ENCODE measurements around the gene CDK2AP2. TPM values are rescaled to one million over a fixed set of nuclear protein-coding genes. Genes with fewer than 3 reads are reported as not detected.

Gene CDK2AP2
- total RNA-seq, 2 experiments from 2014 or later, result 53.5 to 55.5 TPM

GRCh38 chr11:67545280-67545679 is 37.3 kb upstream of the CDK2AP2 start:
- H3K27ac Mint-ChIP-seq, result no peak overlapping the region
- ChIA-PET CTCF (interaction anchor here (1.9 kb wide), 1 partner anchor 9 kb away, joined by 7 read pairs; no protein-coding TSS in a partner anchor), POLR2A (interaction anchor here (1.0 kb wide), 1 partner anchor 24 kb away, joined by 3 read pairs; no protein-coding TSS in a partner anchor)
- no peaks in the 10 kb centered on the region for H3K4me1 Mint-ChIP-seq (ENCODE audit: low read depth)
- no peak for ATAC-seq
- H3K27me3 Mint-ChIP-seq, result no peaks in the 10 kb centered on the region
- no peak overlapping the region for H3K4me3 Mint-ChIP-seq
- H3K9me3 Mint-ChIP-seq, result no peaks in the 10 kb centered on the region
- H3K36me3 Mint-ChIP-seq (ENCODE audit: low read depth), result no peaks in the 10 kb centered on the region
- TF ChIP-seq CTCF (IDR thresholded peaks at IDR 0.05), result no peak
- intact Hi-C loops (cut with micrococcal nuclease), result no loop called here
- no peak for DNase-seq

- H3K9me3 Mint-ChIP-seq, result no peaks in the 10 kb centered on the region
- no peak overlapping the region for H3K4me3 Mint-ChIP-seq
- no peaks in the 10 kb centered on the region for H3K36me3 Mint-ChIP-seq (ENCODE audit: low read depth)
- DNase-seq, result no peak
- intact Hi-C loops (cut with micrococcal nuclease), result no loop called here
- ChIA-PET POLR2A (interaction anchor here (0.6 to 1.0 kb wide), 2 partner anchors 25 to 202 kb away, joined by 3 read pairs; no protein-coding TSS in a partner anchor), CTCF (interaction anchor here (1.9 kb wide), 1 partner anchor 8 kb away, joined by 7 read pairs; no protein-coding TSS in a partner anchor)
- no peaks in the 10 kb centered on the region for H3K27me3 Mint-ChIP-seq
- TF ChIP-seq CTCF (IDR thresholded peaks at IDR 0.05), result no peak
- no peak for ATAC-seq
- H3K4me1 Mint-ChIP-seq (ENCODE audit: low read depth), result no peaks in the 10 kb centered on the region
- no peak overlapping the region for H3K27ac Mint-ChIP-seq
These were observed 36.8 kb upstream of the CDK2AP2 start for GRCh38 chr11:67544616-67545242.

GRCh38 chr11:67543585-67543984 is 35.6 kb upstream of the CDK2AP2 start:
- no peaks in the 10 kb centered on the region for H3K4me1 Mint-ChIP-seq (ENCODE audit: low read depth)
- intact Hi-C loops (cut with micrococcal nuclease), result no loop called here
- POLR2A ChIA-PET, result interaction anchor here (1.0 kb wide), 1 partner anchor 8 kb away, joined by 3 read pairs; no protein-coding TSS in a partner anchor

GRCh38 chr11:67542971-67543370 is 35.0 kb upstream of the CDK2AP2 start:
- intact Hi-C loops (cut with micrococcal nuclease), result no loop called here
- no peaks in the 10 kb centered on the region for H3K36me3 Mint-ChIP-seq (ENCODE audit: low read depth)
- H3K4me1 Mint-ChIP-seq (ENCODE audit: low read depth), result no peaks in the 10 kb centered on the region
- no peak for ATAC-seq
- no peak for DNase-seq
- TF ChIP-seq CTCF (IDR thresholded peaks at IDR 0.05), result no peak
- H3K9me3 Mint-ChIP-seq, result no peaks in the 10 kb centered on the region
- no peaks in the 10 kb centered on the region for H3K27me3 Mint-ChIP-seq
- ChIA-PET POLR2A (interaction anchor here (1.0 kb wide), 1 partner anchor 9 kb away, joined by 3 read pairs; no protein-coding TSS in a partner anchor), CTCF (no interaction called here)
- H3K4me3 Mint-ChIP-seq, result no peak overlapping the region
- H3K27ac Mint-ChIP-seq, result no peak overlapping the region

More at GRCh38 chr11:67543585-67543984, 35.6 kb upstream of the CDK2AP2 start:
- H3K27ac Mint-ChIP-seq, result no peak overlapping the region
- no peaks in the 10 kb centered on the region for H3K9me3 Mint-ChIP-seq
- no peak for DNase-seq
- no peaks in the 10 kb centered on the region for H3K36me3 Mint-ChIP-seq (ENCODE audit: low read depth)
- CTCF ChIA-PET, result no interaction called here
- ATAC-seq, result no peak
- TF ChIP-seq CTCF (IDR thresholded peaks at IDR 0.05), result no peak
- H3K27me3 Mint-ChIP-seq, result no peaks in the 10 kb centered on the region
- no peak overlapping the region for H3K4me3 Mint-ChIP-seq

GRCh38 chr11:67542169-67542568 is 34.2 kb upstream of the CDK2AP2 start:
- no peaks in the 10 kb centered on the region for H3K27me3 Mint-ChIP-seq
- DNase-seq (no peak), ATAC-seq (no peak)
- H3K4me3 Mint-ChIP-seq, result no peak overlapping the region
- no peaks in the 10 kb centered on the region for H3K36me3 Mint-ChIP-seq (ENCODE audit: low read depth)
- no peak for TF ChIP-seq CTCF (IDR thresholded peaks at IDR 0.05)
- ChIA-PET CTCF (no interaction called here), POLR2A (no interaction called here)
- intact Hi-C loops (cut with micrococcal nuclease), result no loop called here
- H3K9me3 Mint-ChIP-seq, result no peaks in the 10 kb centered on the region
- no peaks in the 10 kb centered on the region for H3K4me1 Mint-ChIP-seq (ENCODE audit: low read depth)
- H3K27ac Mint-ChIP-seq, result no peak overlapping the region
